ENCODE data around the gene C1QTNF2. TPM values are rescaled to one million over a fixed set of nuclear protein-coding genes. Genes with fewer than 3 reads are reported as not detected.

C1QTNF2 gene
- total RNA-seq, 1 experiment from 2014 or later: 0.16 TPM

DNA sequence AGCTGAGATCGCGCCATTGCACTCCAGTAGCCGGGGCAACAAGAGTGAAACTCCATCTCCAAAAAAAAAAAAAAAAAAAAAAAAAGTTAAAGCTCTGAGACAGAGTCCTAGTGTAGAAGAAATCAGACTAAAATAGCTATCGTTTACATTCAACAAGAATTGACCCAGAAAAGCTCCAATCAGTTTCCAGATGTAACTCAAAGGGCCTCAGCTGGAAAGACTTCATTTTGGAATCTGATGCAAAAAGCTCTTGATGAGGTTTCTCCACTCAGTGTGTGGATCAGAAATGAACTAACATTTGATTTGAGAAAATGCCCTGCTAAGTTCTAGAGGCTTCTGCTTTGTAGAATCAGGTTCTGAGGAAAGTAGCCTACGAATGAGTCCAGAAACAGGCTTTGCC, 7.2 kb upstream of the C1QTNF2 start:
- Mint-ChIP-seq H3K36me3 (ENCODE audit: insufficient read depth, unreplicated experiment) (no peaks in the 10 kb centered on the region), H3K9me3 (ENCODE audit: unreplicated experiment) (no peaks in the 10 kb centered on the region), H3K4me1 (ENCODE audit: low read depth, unreplicated experiment) (no peaks in the 10 kb centered on the region), H3K27me3 (ENCODE audit: insufficient read depth, unreplicated experiment) (peaks cover 12% of the 10 kb centered on the region), H3K4me3 (ENCODE audit: unreplicated experiment) (no peak overlapping the region), H3K27ac (ENCODE audit: unreplicated experiment) (no peak overlapping the region)
- Histone ChIP-seq H3K9me3 (no peaks in the 10 kb centered on the region), H3K4me3 (ENCODE audit: low read depth, low read length) (no peak overlapping the region), H3K27me3 (replicated peaks; ENCODE audit: control insufficient read depth, insufficient read depth, low read length) (no peaks in the 10 kb centered on the region; the same call in 1 of the 2 replicates), H3K4me1 (no peaks in the 10 kb centered on the region), H3K36me3 (ENCODE audit: control insufficient read depth, insufficient read depth, low read length) (no peaks in the 10 kb centered on the region)
- no TSS peak for BruUV-seq (replicated peaks)
- TF ChIP-seq, protein P1, sequence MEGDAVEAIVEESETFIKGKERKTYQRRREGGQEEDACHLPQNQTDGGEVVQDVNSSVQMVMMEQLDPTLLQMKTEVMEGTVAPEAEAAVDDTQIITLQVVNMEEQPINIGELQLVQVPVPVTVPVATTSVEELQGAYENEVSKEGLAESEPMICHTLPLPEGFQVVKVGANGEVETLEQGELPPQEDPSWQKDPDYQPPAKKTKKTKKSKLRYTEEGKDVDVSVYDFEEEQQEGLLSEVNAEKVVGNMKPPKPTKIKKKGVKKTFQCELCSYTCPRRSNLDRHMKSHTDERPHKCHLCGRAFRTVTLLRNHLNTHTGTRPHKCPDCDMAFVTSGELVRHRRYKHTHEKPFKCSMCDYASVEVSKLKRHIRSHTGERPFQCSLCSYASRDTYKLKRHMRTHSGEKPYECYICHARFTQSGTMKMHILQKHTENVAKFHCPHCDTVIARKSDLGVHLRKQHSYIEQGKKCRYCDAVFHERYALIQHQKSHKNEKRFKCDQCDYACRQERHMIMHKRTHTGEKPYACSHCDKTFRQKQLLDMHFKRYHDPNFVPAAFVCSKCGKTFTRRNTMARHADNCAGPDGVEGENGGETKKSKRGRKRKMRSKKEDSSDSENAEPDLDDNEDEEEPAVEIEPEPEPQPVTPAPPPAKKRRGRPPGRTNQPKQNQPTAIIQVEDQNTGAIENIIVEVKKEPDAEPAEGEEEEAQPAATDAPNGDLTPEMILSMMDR (IDR thresholded peaks at IDR 0.05; ENCODE audit: insufficient read depth in 1 of 2, low read depth in 1 of 2, low read length in 1 of 2, severe bottlenecking in 1 of 2, unreplicated experiment in 1 of 2): no peak
- intact Hi-C loops (cut with micrococcal nuclease; ENCODE audit: unreplicated experiment): no loop called here
- CTCF ChIA-PET: no interaction called here
- DNase-seq: no peak
- POLR2A ChIA-PET: no interaction called here

DNA sequence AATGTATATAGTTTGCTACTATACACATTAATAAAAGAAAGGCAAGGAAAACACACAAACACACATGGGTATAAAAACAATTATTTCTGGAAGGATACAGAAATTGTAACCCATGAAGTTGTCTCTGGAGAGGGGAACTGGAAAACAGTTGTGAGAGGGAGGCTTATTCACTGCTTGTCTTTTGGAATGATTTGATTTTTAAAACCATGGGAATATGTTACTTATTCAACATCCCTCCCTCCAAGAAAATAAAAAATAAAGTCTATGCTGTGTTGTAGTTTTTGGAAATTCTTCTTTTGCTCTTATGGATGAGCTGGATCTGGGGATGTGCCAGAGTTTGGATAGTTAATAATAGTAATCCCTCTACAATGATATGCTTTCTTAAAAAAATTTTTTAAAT, 6.0 kb upstream of the C1QTNF2 start:
- Mint-ChIP-seq H3K4me3 (ENCODE audit: unreplicated experiment) (no peak overlapping the region), H3K4me1 (ENCODE audit: low read depth, unreplicated experiment) (no peaks in the 10 kb centered on the region), H3K27ac (ENCODE audit: unreplicated experiment) (no peak overlapping the region), H3K27me3 (ENCODE audit: insufficient read depth, unreplicated experiment) (peaks cover 12% of the 10 kb centered on the region), H3K36me3 (ENCODE audit: insufficient read depth, unreplicated experiment) (no peaks in the 10 kb centered on the region), H3K9me3 (ENCODE audit: unreplicated experiment) (no peaks in the 10 kb centered on the region)
- Histone ChIP-seq H3K36me3 (ENCODE audit: control insufficient read depth, insufficient read depth, low read length) (no peaks in the 10 kb centered on the region), H3K9me3 (no peaks in the 10 kb centered on the region), H3K4me1 (no peaks in the 10 kb centered on the region), H3K4me3 (ENCODE audit: low read depth, low read length) (no peak overlapping the region), H3K27me3 (replicated peaks; ENCODE audit: control insufficient read depth, insufficient read depth, low read length) (no peaks in the 10 kb centered on the region; the same call in 1 of the 2 replicates)
- ChIA-PET POLR2A (no interaction called here), CTCF (no interaction called here)
- intact Hi-C loops (cut with micrococcal nuclease; ENCODE audit: unreplicated experiment): no loop called here
- no TSS peak for BruUV-seq (replicated peaks)
- DNase-seq: no peak
- TF ChIP-seq, protein P1 (IDR thresholded peaks at IDR 0.05; ENCODE audit: insufficient read depth in 1 of 2, low read depth in 1 of 2, low read length in 1 of 2, severe bottlenecking in 1 of 2, unreplicated experiment in 1 of 2): no peak

DNA sequence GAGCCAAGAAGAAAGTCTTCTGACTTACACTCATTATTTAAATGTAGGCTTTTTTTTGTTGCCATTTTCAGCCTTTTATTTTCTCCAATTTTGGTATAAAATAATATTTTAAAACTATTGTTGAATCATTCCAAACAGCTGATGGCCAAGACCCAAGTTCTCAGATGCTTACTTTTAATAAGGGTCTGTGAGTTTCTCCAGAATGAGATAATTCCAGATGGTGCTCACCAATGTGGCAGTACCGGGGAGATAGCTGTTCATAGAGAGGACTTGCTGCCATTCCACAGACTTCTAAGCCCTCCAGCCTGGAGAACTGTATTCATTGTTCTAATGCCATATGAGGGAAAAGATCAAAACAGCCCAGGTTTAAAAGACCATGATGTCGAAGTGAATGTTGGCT, 5.3 kb upstream of the C1QTNF2 start:
- H3K9me3 Mint-ChIP-seq (ENCODE audit: unreplicated experiment): no peaks in the 10 kb centered on the region
- no peaks in the 10 kb centered on the region for H3K36me3 Mint-ChIP-seq (ENCODE audit: insufficient read depth, unreplicated experiment)
- BruUV-seq (replicated peaks): no TSS peak
- ChIA-PET CTCF (no interaction called here), POLR2A (no interaction called here)
- no peaks in the 10 kb centered on the region; the same call in 1 of the 2 replicates for H3K27me3 ChIP-seq (replicated peaks; ENCODE audit: control insufficient read depth, insufficient read depth, low read length)
- no peak overlapping the region for H3K4me3 ChIP-seq (ENCODE audit: low read depth, low read length)
- H3K27ac Mint-ChIP-seq (ENCODE audit: unreplicated experiment): no peak overlapping the region
- TF ChIP-seq, protein P1 (IDR thresholded peaks at IDR 0.05; ENCODE audit: insufficient read depth in 1 of 2, low read depth in 1 of 2, low read length in 1 of 2, severe bottlenecking in 1 of 2, unreplicated experiment in 1 of 2): no peak
- intact Hi-C loops (cut with micrococcal nuclease; ENCODE audit: unreplicated experiment): no loop called here
- no peaks in the 10 kb centered on the region for H3K9me3 ChIP-seq
- H3K36me3 ChIP-seq (ENCODE audit: control insufficient read depth, insufficient read depth, low read length): no peaks in the 10 kb centered on the region
- no peak overlapping the region for H3K4me3 Mint-ChIP-seq (ENCODE audit: unreplicated experiment)
- H3K27me3 Mint-ChIP-seq (ENCODE audit: insufficient read depth, unreplicated experiment): peaks cover 17% of the 10 kb centered on the region
- H3K4me1 Mint-ChIP-seq (ENCODE audit: low read depth, unreplicated experiment): no peaks in the 10 kb centered on the region
- DNase-seq: no peak
- H3K4me1 ChIP-seq: no peaks in the 10 kb centered on the region
